IMR-90 (cell line): ENCODE data around the gene CAMK2D. TPM values are rescaled to one million over a fixed set of nuclear protein-coding genes. Genes with fewer than 3 reads are reported as not detected.
A peak's percentile ranks its signal among the peaks of the same experiment; 100 is the strongest.

Source experiments
- ATAC-seq: fragments of 200-7000 bp; cut with Tn5 transposase; 2 replicates; pipeline ENCODE4 v1.9.1; 2020; ENCODE audit warnings: low read depth, mild to moderate bottlenecking, moderate library complexity
- BruUV-seq: library from RNA; stranded (reverse); fragments of 400-500 nt; replicated peaks from 2 replicates; lab custom pipeline; 2021; lab: Mats Ljungman, UMichigan
- CTCF ChIA-PET: fragments of 300-600 bp; formaldehyde crosslinking; extraction: SDS; loops from one replicate; lab custom pipeline; 2021; ENCODE audit warnings: antibody characterized with exemption; lab: Yijun Ruan, JAX
- POLR2A ChIA-PET: fragments of 300-600 bp; sonication (Branson Sonifier 250); formaldehyde crosslinking; loops from one replicate; lab custom pipeline; 2022; ENCODE audit warnings: antibody characterized with exemption; ENCODE audit not compliant: unreplicated experiment; lab: Charles Lee
- DNase-seq: peaks from one replicate; pipeline ENCODE4 v3.0.0; 2013
- H2AFZ ChIP-seq: replicated peaks from 2 replicates; pipeline ENCODE3; 2013; ENCODE audit warnings: low read length, mild to moderate bottlenecking; ENCODE audit not compliant: poor library complexity
- H2AK5ac ChIP-seq: 2 replicates; pipeline ENCODE4 v1.6.1; 2013; ENCODE audit warnings: low read depth, low read length, inconsistent platforms
- H2AK9ac ChIP-seq: replicated peaks from 2 replicates; pipeline ENCODE3; 2013; ENCODE audit warnings: mild to moderate bottlenecking, low read depth, low read length, moderate library complexity; ENCODE audit not compliant: poor library complexity
- H2BK120ac ChIP-seq: 2 replicates; pipeline ENCODE4 v1.6.1; 2013; ENCODE audit warnings: low read depth, low read length, inconsistent platforms
- H2BK15ac ChIP-seq: 3 replicates; pipeline ENCODE4 v1.6.1; 2013; ENCODE audit warnings: low read depth, low read length, inconsistent platforms
- H2BK20ac ChIP-seq: 2 replicates; pipeline ENCODE4 v1.6.1; 2013; ENCODE audit warnings: low read depth, mild to moderate bottlenecking, inconsistent platforms, low read length, moderate library complexity
- H2BK5ac ChIP-seq: 2 replicates; pipeline ENCODE4 v1.6.1; 2013; ENCODE audit warnings: mild to moderate bottlenecking, low read depth, low read length, inconsistent platforms; ENCODE audit not compliant: poor library complexity, severe bottlenecking
- H3K14ac ChIP-seq: replicated peaks from 2 replicates; pipeline ENCODE4 v1.6.1; 2013; ENCODE audit warnings: low read depth, low read length, inconsistent platforms
- H3K18ac ChIP-seq: 2 replicates; pipeline ENCODE4 v1.6.1; 2013; ENCODE audit warnings: low read depth, low read length, control low read depth
- H3K23ac ChIP-seq: 2 replicates; pipeline ENCODE4 v1.6.1; 2013; ENCODE audit warnings: low read depth, low read length, inconsistent platforms
- H3K27ac ChIP-seq: 2 replicates; pipeline ENCODE4 v1.5.1; 2013; ENCODE audit warnings: mild to moderate bottlenecking, control low read depth, low read length; ENCODE audit not compliant: insufficient read depth
- H3K27me3 ChIP-seq: 2 replicates; pipeline ENCODE4 v1.6.1; 2013; ENCODE audit warnings: low read length; ENCODE audit not compliant: control insufficient read depth, insufficient read depth
- H3K36me3 ChIP-seq: 2 replicates; pipeline ENCODE4 v1.6.1; 2013; ENCODE audit warnings: low read length, mixed read lengths; ENCODE audit not compliant: control insufficient read depth, insufficient read depth
- H3K4ac ChIP-seq: 2 replicates; pipeline ENCODE4 v1.6.1; 2013; ENCODE audit warnings: low read depth, low read length, inconsistent platforms
- H3K4me1 ChIP-seq: 2 replicates; pipeline ENCODE4 v1.6.1; 2013; ENCODE audit warnings: low read length, mixed read lengths; ENCODE audit not compliant: control insufficient read depth, insufficient read depth
- H3K4me2 ChIP-seq: 2 replicates; pipeline ENCODE4 v1.6.1; 2013; ENCODE audit warnings: low read depth, mild to moderate bottlenecking, control low read depth, low read length, moderate library complexity
- H3K4me3 ChIP-seq: 2 replicates; pipeline ENCODE4 v1.5.1; 2013; ENCODE audit warnings: low read depth, mild to moderate bottlenecking, control low read depth, low read length, moderate library complexity; ENCODE audit not compliant: insufficient read depth
- H3K56ac ChIP-seq: 2 replicates; pipeline ENCODE4 v1.6.1; 2013; ENCODE audit warnings: low read length, inconsistent platforms; ENCODE audit not compliant: insufficient read depth; ENCODE audit errors: extremely low read depth
- H3K79me1 ChIP-seq, 2 experiments: 2 replicates each; pipeline ENCODE4 v1.6.1; 2013; ENCODE audit warnings: low read length in 2 of 2, inconsistent platforms in 1 of 2, low read depth in 1 of 2
- H3K9ac ChIP-seq: 2 replicates; pipeline ENCODE4 v1.6.1; 2013; ENCODE audit warnings: low read depth, low read length, control low read depth
- H3K9me1 ChIP-seq: 2 replicates; pipeline ENCODE4 v1.6.1; 2013; ENCODE audit warnings: low read length, inconsistent platforms; ENCODE audit not compliant: insufficient read depth
- H3K9me3 ChIP-seq: 2 replicates; pipeline ENCODE4 v1.6.1; 2013; ENCODE audit warnings: low read length; ENCODE audit not compliant: control insufficient read depth, insufficient read depth
- H4K20me1 ChIP-seq: 2 replicates; pipeline ENCODE4 v1.6.1; 2013; ENCODE audit warnings: low read length, inconsistent platforms; ENCODE audit not compliant: insufficient read depth
- H4K5ac ChIP-seq: 2 replicates; pipeline ENCODE4 v1.6.1; 2013; ENCODE audit warnings: mild to moderate bottlenecking, low read depth, low read length, control low read depth
- H4K8ac ChIP-seq, 2 experiments: 2 replicates each; pipeline ENCODE4 v1.6.1; 2013; ENCODE audit warnings: low read depth in 2 of 2, low read length in 2 of 2, control low read depth in 1 of 2, inconsistent platforms in 1 of 2
- H4K91ac ChIP-seq: 2 replicates; pipeline ENCODE4 v1.6.1; 2013; ENCODE audit warnings: low read depth, low read length, inconsistent platforms; ENCODE audit not compliant: insufficient read depth
- BHLHE40 ChIP-seq: fragments of 150-350 bp; IDR thresholded peaks from 2 replicates; pipeline ENCODE4 v1.6.1; 2016; ENCODE audit warnings: mild to moderate bottlenecking, low read depth, low read length
- CEBPB ChIP-seq: IDR thresholded peaks from 2 replicates; pipeline ENCODE4 v1.6.1; 2012; ENCODE audit warnings: low read depth, low read length, improper control_type of control experiment
- CHD1 ChIP-seq: IDR thresholded peaks from 2 replicates; pipeline ENCODE4 v1.6.1; 2012; ENCODE audit warnings: low read depth, low read length, improper control_type of control experiment
- FOS ChIP-seq: fragments of 150-350 bp; IDR thresholded peaks from 2 replicates; pipeline ENCODE4 v1.6.1; 2016; ENCODE audit warnings: low read depth, low read length
- MAFK ChIP-seq: IDR thresholded peaks from 2 replicates; pipeline ENCODE4 v1.6.1; 2012; ENCODE audit warnings: low read depth, low read length, improper control_type of control experiment
- MAZ ChIP-seq: IDR thresholded peaks from 2 replicates; pipeline ENCODE4 v1.6.1; 2012; ENCODE audit warnings: low read depth, mild to moderate bottlenecking, low read length, improper control_type of control experiment, moderate library complexity, borderline replicate concordance
- NFE2L2 ChIP-seq: fragments of 150-350 bp; IDR thresholded peaks from 2 replicates; pipeline ENCODE4 v1.6.1; 2016; ENCODE audit warnings: low read depth, mild to moderate bottlenecking, low read length
- POLR2A ChIP-seq: IDR thresholded peaks from 2 replicates; pipeline ENCODE4 v1.6.1; 2012; ENCODE audit warnings: mild to moderate bottlenecking, low read depth, low read length
- RAD21 ChIP-seq: IDR thresholded peaks from 2 replicates; pipeline ENCODE4 v1.6.1; 2012; ENCODE audit warnings: low read length, improper control_type of control experiment
- RFX5 ChIP-seq: IDR thresholded peaks from 2 replicates; pipeline ENCODE4 v1.8.0; 2012; ENCODE audit warnings: low read depth, mild to moderate bottlenecking, low read length, moderate library complexity
- SMC3 ChIP-seq: fragments of 150-350 bp; IDR thresholded peaks from 2 replicates; pipeline ENCODE4 v1.6.1; 2016; ENCODE audit warnings: low read depth, mild to moderate bottlenecking, antibody characterized with exemption, low read length, moderate library complexity
- WGBS, 2 experiments: methylation state at CpG; one replicate each; pipeline versions ENCODE4 v1.1.5 to v1.1.7; 2013; ENCODE audit warnings: missing lambda C conversion rate in 2 of 2; ENCODE audit not compliant: insufficient read length in 1 of 2; ENCODE audit errors: extremely low coverage in 2 of 2; 5-methylcytosine and 5-hydroxymethylcytosine counted together
- dilution Hi-C: fragments of 300-500 bp; cut with HindIII; formaldehyde crosslinking; loops from one replicate; pipeline ENCODE4 v1.14.3; 2018; ENCODE audit warnings: low sequenced_read_pairs; ENCODE audit not compliant: unreplicated experiment
- in situ Hi-C: fragments of 300-500 bp; cut with MboI; formaldehyde crosslinking; loops from 3 replicates; pipeline ENCODE4 v1.14.3; 2019; ENCODE audit warnings: low sequenced_read_pairs, inconsistent platforms, mixed read lengths
- intact Hi-C: fragments of 100-400 bp; cut with micrococcal nuclease; formaldehyde crosslinking; loops from 2 replicates; pipeline ENCODE4 v1.10.0; 2022
- polyA plus RNA-seq, 3 experiments: library from polyadenylated mRNA; depleted of rRNA; stranded (reverse); fragments of >200 nt; gene quantifications; 2 replicates each; pipeline ENCODE4 v1.2.3, GENCODE V29; 2012; ENCODE audit warnings: low replicate concordance in 1 of 3
- total RNA-seq: library from RNA; depleted of rRNA; stranded (reverse); fragments of >200 nt; gene quantifications from 2 replicates; pipeline ENCODE4 v1.2.3, GENCODE V29; 2012
- TF ChIP-seq, protein P1 (sequence below): fragments of 150-350 bp; IDR thresholded peaks from 2 replicates; pipeline ENCODE4 v1.6.1; 2017; ENCODE audit warnings: mild to moderate bottlenecking, antibody characterized with exemption, low read length, low read depth
- TF ChIP-seq, protein P2 (sequence below): conservative IDR thresholded peaks from 2 replicates; pipeline ENCODE4 v1.5.1; 2012; ENCODE audit warnings: mild to moderate bottlenecking, low read depth, low read length, improper control_type of control experiment

The CAMK2D gene
- total and polyA plus RNA-seq, 2 of the 4 experiments (the other 2 are of a cell fraction): 44.6 to 156 TPM

DNA sequence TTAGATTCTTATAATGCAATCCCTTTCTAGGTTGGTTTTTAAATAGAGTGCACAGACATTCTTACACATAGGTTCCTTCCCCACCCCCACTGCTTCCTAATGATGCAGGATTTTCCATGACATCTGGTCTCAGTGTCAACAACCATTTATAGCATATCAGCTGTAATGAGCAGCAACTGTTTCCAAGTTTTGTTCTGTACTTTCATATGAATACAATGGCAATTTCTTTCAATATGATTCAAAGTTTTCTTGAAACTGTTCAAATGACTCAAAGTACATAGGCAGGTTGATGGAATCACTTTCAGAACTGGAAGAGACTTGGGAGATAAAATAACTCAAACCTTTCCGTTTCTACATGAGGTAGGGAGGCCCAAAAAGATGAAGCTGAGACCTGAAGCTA lies 220.7 kb downstream of the CAMK2D start:
- intact Hi-C loops (loop anchor here (10.0 kb wide), 1 partner anchor 266 kb away; no protein-coding TSS in a partner anchor), in situ Hi-C loops (loop anchor here (10.0 to 25.0 kb wide), 2 partner anchors 214 to 821 kb away; no protein-coding TSS in a partner anchor)

More for the DNA sequence above, 220.7 kb downstream of the CAMK2D start:
- no peak overlapping the region for H2AK5ac ChIP-seq
- no CpG with 5 or more reads among the region's 1 CpG for WGBS, 2 experiments
- no peak overlapping the region for H3K27ac ChIP-seq
- no peak overlapping the region for H3K23ac ChIP-seq
- no peaks in the 10 kb centered on the region for H3K9me3 ChIP-seq
- H4K8ac ChIP-seq: no peak overlapping the region
- H2BK20ac ChIP-seq: no peak overlapping the region
- H2BK120ac ChIP-seq: no peak overlapping the region
- POLR2A ChIA-PET: no interaction called here
- H2AFZ ChIP-seq: no peak overlapping the region
- peaks cover 6 to 12% of the 10 kb centered on the region in 2 experiments; a peak in 2 of 4 replicates for H3K79me1 ChIP-seq
- DNase-seq (peak; percentile 45), ATAC-seq (no peak)
- H3K9ac ChIP-seq: no peak overlapping the region
- no TSS peak for BruUV-seq
- H4K91ac ChIP-seq: no peak overlapping the region
- H3K4me3 ChIP-seq: no peak overlapping the region
- no peak overlapping the region for H3K18ac ChIP-seq
- peaks cover 6% of the 10 kb centered on the region for H3K4me1 ChIP-seq
- no peak overlapping the region for H2BK15ac ChIP-seq
- no peak overlapping the region for H3K14ac ChIP-seq
- dilution Hi-C loops: no loop called here
- H2AK9ac ChIP-seq: no peak overlapping the region
- no peak overlapping the region for H3K56ac ChIP-seq
- H3K27me3 ChIP-seq: no peaks in the 10 kb centered on the region
- H3K4ac ChIP-seq: no peak overlapping the region
- TF ChIP-seq SMC3 (no peak), BHLHE40 (no peak), CHD1 (no peak), FOS (no peak), RAD21 (no peak), NFE2L2 (no peak), MAZ (no peak), MAFK (no peak), RFX5 (no peak), CEBPB (no peak), POLR2A (no peak)
- TF ChIP-seq, protein P1, sequence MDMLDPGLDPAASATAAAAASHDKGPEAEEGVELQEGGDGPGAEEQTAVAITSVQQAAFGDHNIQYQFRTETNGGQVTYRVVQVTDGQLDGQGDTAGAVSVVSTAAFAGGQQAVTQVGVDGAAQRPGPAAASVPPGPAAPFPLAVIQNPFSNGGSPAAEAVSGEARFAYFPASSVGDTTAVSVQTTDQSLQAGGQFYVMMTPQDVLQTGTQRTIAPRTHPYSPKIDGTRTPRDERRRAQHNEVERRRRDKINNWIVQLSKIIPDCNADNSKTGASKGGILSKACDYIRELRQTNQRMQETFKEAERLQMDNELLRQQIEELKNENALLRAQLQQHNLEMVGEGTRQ: no peak
- TF ChIP-seq, protein P2, sequence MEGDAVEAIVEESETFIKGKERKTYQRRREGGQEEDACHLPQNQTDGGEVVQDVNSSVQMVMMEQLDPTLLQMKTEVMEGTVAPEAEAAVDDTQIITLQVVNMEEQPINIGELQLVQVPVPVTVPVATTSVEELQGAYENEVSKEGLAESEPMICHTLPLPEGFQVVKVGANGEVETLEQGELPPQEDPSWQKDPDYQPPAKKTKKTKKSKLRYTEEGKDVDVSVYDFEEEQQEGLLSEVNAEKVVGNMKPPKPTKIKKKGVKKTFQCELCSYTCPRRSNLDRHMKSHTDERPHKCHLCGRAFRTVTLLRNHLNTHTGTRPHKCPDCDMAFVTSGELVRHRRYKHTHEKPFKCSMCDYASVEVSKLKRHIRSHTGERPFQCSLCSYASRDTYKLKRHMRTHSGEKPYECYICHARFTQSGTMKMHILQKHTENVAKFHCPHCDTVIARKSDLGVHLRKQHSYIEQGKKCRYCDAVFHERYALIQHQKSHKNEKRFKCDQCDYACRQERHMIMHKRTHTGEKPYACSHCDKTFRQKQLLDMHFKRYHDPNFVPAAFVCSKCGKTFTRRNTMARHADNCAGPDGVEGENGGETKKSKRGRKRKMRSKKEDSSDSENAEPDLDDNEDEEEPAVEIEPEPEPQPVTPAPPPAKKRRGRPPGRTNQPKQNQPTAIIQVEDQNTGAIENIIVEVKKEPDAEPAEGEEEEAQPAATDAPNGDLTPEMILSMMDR: no peak
- H3K9me1 ChIP-seq: no peaks in the 10 kb centered on the region
- CTCF ChIA-PET: interaction anchor here (1.4 kb wide), 1 partner anchor 44 kb away, joined by 3 read pairs; no protein-coding TSS in a partner anchor
- no peak overlapping the region for H4K5ac ChIP-seq
- no peaks in the 10 kb centered on the region; the same call in 1 of the 2 replicates for H4K20me1 ChIP-seq
- no peak overlapping the region for H3K4me2 ChIP-seq
- H2BK5ac ChIP-seq: peak overlapping the region; percentile 2
- H3K36me3 ChIP-seq: no peaks in the 10 kb centered on the region; the same call in 1 of the 2 replicates
